GM18498 (cell line): Measurements from ENCODE around the gene CEP295NL.
"Not testable (repeated sequence)": the region's sequence is repeated elsewhere in the genome, so short reads cannot be mapped to it uniquely, and the experiment has no call there.

Experiments used
- ATAC-seq: cut with Tn5 transposase; IDR thresholded peaks from one replicate; pipeline ENCODE4 v1.9.1; 2021; ENCODE audit warnings: mild to moderate bottlenecking, moderate library complexity; ENCODE audit not compliant: unreplicated experiment

The CEP295NL gene

DNA sequence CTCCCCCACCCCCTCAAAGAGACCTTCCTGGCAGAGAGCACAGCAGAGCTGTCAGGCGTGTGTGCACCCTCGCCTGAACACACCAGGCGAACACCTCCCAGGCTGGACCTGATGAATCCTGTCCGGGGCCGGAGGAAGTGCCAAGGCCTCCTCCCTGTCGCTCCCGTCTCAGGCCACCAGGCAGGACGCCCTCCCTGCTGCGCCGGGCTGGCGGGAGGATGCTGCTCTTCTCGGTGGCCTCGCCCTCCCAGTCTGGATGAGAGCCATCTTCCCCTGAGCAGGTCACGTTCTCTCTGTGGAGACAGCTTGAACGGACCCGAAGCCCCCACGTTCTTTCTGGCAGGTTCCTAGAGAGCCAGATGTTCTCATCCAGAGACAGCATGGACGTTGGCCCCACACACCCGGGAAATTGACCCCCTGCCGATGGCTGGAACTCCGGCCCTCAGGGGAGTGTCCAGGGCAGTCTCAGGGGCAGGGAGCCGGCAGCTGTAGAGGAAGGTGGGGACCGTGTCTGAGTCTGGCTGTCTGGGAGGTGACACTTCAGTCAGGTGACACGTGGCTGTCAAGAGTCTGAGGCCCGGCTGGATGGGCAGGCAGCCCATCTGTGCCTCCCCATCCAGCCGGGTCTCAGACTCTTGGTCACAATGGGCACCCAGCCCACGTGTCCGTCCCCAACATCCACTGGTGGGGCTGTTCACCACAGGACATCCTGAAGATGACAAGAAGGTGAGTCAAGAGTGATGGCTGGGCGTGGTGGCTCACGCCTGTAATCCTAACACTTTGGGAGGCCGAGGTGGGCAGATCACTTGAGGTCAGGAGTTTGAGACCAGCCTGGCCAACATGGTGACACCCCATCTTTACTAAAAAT lies 27.1 kb upstream of the CEP295NL start:
- no peak for ATAC-seq

- no peak for ATAC-seq
Observed at GRCh38 chr17:78925662-78926555, 22.9 kb upstream of the CEP295NL start.

GRCh38 chr17:78925234-78925633 lies 22.2 kb upstream of the CEP295NL start, which contains the start of gene TIMP2:
Gene TIMP2, minus strand, starts transcription at chr17:78925387. Its CDS starts 299 bp downstream, at chr17:78925088.
- ATAC-seq: no peak

GRCh38 chr17:78924481-78925151 lies 21.6 kb upstream of the CEP295NL start:
- no peak for ATAC-seq

- ATAC-seq: no peak
Observed at GRCh38 chr17:78923660-78924453, 20.9 kb upstream of the CEP295NL start.

DNA sequence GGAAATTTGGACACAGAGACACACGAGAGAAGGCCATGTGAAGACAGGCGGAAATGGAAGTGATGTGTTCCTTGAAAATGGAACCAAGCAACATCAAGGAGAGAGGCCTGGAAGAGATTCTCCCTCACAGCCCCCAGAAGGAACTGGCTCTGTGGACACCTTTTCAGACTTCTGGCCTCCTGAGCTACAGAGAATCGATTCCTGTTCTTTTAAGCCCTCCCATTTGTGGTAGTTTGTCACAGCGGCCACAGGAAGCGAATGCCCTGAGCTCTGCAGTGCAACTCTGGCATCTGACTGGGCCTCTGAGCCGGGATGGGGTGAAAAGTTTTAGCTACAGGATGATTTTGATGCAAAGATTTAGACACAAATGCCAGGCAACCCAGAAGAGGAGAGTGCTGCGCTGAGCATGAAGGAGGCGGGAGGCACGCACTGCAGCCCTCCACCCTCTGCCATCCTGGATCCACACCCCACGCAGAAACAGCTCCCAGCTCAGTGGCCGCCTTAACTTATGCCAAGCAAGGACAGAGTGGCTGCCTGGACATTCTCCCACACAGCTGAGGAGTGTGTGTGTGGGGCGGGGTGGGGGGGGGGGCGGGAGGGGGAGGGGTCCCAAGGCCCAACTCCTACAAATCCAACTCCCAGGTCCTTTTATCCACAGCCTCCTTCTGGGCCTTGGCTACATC lies 20.0 kb upstream of the CEP295NL start:
- ATAC-seq: no peak

DNA sequence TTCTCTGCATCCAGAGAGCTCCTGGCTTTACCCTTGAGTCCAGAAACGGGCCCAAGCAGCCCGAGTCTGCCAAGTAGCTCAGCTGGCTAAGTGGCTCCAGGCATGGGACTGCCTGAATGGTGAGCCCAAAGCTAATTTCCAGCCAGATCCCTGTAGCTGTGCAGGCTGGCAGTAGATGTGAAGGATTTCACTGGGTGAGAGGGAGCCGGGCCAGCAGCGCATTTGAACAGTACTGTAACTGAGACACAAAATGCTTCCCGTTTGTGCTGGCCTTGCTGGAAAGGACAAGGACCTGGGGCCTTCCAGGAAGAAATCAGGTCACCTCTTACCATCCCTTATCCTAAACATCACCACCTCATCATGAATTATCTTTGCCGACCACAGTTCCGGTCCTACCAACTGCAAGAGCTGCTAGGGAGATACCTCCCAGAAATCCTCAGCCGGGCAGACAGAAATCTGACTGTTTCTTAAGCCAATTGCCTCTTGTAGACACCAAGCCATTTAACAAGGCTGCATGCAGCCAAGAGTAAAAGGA lies 18.5 kb upstream of the CEP295NL start:
- no peak for ATAC-seq

DNA sequence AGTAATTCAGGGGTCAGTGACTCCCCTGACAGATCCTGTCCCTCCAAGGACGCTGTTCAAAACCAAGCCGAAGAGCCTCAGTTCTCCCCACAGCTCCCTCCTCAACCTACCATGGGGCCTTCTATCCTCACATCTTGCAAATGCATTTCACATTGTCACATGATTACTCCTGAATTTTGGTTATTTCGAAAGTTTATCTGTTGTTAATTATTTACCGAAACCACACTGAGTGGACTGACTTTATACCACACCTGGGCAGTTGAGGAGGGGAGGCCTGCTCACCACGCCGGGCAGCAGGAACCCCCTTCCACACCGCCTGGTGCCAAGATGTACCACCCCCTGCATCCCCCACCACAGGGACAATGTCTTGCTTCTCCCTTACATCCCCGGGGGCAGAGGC lies 17.5 kb upstream of the CEP295NL start:
- no peak for ATAC-seq

- ATAC-seq: no peak
Observed at GRCh38 chr17:78919861-78920450, 17.0 kb upstream of the CEP295NL start.

DNA sequence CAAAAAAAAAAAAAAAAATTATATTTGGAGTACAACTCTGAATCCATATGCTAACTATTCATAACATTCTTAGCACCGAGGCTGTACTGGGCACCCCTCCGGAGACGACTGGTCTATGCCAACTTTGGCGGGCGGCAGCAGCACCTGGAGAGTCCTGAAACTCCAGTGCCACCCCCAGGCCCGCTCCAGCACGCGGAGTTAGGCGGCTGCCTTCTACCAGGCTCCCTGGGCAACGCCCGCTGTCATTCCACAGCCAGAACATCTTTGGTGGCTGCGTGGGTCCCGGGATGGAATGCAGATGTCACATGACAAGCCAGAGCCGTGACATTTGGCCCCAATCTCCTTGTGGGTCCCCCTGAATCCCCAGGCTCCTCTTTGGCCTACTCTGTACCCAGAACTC lies 16.0 kb upstream of the CEP295NL start:
- no peak for ATAC-seq

DNA sequence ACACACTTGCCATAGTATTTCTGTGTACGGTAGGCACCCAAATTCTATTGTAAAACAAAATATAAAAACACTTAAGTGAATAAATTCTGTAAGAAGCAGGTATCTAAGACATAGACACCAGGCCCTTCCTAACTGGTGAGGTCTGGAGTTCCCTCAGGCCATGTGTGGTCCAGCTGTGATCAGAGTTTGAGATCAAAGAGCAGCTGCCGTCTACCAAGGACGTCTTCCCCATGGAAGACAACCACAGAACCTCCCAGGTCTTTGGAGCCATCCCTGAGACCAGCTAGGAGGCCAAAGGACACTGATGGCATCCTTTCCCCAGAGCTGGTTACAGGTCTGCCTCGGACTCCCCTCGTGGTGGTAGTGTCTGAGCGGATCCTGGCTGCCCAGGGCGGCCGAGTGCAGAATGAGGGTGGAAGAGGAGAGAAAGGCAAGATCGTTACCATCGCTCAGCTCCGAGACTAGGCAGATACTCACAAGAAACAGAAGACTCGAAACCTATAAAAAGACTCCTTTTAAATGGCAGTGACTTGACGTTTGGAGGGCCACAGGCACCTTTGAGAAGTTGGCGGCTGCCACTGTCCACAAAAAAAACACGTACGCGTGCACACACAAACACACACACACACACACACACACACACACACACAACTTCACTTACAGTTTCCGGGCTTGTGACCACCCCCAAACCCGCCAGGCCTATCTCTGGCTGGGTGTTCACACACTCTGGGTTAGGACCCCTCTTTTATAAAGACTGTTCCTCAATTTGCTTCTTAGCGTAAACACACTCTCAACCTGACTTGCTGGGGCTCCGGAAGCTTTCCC lies 14.7 kb upstream of the CEP295NL start:
- ATAC-seq: no peak

GRCh38 chr17:78915872-78916632 lies 13.1 kb upstream of the CEP295NL start:
- no peak for ATAC-seq

DNA sequence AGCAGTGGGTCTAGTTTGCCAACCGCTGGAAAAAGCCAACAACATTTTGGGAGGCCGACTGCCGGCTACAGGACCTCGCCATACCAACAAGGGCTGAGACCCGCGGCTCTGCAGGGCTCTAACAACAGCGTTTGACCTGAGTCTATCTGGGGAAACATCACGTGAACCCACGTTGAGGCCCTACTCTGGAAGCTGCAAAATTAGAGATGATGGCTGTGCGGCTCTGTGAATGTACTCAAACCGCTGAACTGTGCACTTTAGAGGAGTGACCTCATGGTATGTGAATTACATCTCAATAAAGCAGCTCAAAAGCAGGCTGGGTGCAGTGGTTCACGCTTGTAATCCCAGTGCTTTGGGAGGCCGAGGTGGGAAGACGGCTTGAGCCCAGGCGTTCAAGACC lies 10.1 kb upstream of the CEP295NL start:
- no peak for ATAC-seq

DNA sequence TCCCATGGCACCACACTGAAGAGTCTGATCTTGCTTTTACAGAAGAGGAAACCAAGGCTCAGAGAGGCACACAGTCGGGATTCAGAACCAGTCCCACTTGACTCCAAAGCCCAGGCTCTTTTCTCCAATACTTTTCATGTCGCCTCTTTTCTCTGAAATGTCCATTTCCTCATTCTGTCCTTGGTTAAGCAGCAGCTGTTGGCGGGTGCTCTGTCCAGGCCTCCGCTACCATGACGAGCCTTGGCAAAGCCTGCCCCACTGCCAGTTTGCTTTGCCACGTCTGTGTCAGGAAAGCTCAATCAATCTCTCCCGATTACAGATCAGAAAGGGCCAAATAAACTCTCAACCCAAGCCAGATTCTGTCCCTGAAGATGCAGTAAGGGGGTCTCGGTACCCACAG lies 9.1 kb upstream of the CEP295NL start:
- no peak for ATAC-seq

DNA sequence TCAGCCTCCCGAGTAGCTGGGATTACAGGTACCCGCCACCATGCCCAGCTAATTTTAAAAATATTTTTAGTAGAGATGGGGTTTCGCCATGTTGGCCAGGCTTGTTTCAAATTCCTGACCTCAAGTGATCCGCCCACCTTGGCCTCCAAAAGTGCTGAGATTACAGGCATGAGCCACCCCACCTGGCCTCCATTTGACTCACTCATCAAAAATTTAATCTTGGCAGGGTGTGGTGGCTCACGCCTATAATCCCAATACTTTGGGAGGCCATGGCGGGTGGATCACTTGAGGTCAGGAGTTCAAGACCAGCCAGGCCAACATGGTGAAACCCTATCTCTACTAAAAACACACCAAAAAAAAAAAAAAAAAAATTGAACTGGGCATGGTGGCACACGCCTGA lies 8.5 kb upstream of the CEP295NL start:
- not testable (repeated sequence) for ATAC-seq

- no peak for ATAC-seq
Observed at GRCh38 chr17:78910497-78911284, 7.7 kb upstream of the CEP295NL start.

DNA sequence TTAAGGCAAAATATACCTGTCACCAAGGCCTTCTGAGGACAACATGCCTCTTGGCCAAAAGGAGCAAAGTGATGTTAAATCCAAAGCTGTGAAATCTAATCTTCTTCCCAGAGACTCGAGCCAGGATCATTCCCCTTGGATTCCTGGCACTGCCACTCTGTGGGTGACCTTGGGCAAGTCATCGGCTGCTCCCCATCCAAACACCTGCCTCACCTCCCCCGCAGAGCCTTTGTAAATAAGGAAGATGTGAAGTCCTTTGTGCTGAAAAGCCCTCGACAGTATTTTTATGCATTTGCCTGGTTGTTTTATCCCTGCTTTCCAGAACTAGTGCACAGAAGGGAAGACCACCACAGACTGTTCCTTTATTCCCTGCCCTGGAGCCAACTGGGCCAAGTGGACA lies 5.4 kb upstream of the CEP295NL start:
- ATAC-seq: no peak
